Stimulated activated CD4-positive, alpha-beta T cell treated with anti-CD3 and anti-CD28 coated beads, Interleukin-15, amount 100 ng/mL, for 24 hours (primary cell): ENCODE measurements around the gene DNAJC4.
A peak's percentile ranks its signal among the peaks of the same experiment; 100 is the strongest.

Experiments used
- DNase-seq: peaks from one replicate; pipeline ENCODE4 v3.0.0-alpha.2; 2020

DNAJC4 gene

GRCh38 chr11:64261556-64262080 lies 31.3 kb downstream of the DNAJC4 start:
- no peak for DNase-seq

GRCh38 chr11:64262271-64263002 lies 32.1 kb downstream of the DNAJC4 start:
- no peak for DNase-seq

- no peak for DNase-seq
These were observed 32.9 kb downstream of the DNAJC4 start for GRCh38 chr11:64263021-64263946.

- no peak for DNase-seq
These were observed 33.6 kb downstream of the DNAJC4 start for GRCh38 chr11:64263947-64264317.

- DNase-seq, result no peak
These were observed 34.1 kb downstream of the DNAJC4 start for GRCh38 chr11:64264371-64264852.

- DNase-seq, result no peak
These were observed 35.1 kb downstream of the DNAJC4 start for GRCh38 chr11:64265176-64266160.

GRCh38 chr11:64266339-64266738 lies 36.0 kb downstream of the DNAJC4 start:
- DNase-seq, result no peak

DNA sequence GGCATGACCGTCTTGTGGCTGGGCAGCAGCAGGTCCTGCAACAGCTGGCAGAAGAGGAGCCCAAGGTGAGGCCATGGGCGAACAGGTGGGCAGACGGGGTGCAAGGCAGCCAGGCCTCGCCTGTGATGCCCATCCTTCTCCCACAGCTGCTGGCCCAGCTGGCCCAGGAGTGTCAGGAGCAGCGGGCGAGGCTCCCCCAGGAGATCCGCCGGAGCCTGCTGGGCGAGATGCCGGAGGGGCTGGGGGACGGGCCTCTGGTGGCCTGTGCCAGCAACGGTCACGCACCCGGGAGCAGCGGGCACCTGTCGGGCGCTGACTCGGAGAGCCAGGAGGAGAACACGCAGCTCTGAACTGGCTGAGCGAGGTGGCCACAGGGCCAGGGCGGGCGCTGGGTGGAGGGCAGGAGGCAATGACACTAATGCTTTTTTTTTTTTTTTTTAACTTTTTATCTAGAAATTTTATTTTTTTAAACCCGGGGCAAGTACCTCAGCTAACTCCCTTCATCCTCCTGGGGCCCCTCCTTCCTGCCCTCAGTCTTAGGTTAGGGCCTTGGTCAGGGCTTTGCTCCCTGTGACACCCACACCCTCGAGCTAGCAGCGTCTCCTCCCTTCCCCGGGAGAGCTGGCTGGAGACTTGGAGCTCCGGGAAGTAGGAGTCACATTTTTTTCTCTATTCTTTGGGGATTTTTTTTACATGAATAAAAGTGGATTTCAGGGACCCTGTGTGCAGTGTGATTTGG lies 37.0 kb downstream of the DNAJC4 start:
- DNase-seq, result no peak

DNA sequence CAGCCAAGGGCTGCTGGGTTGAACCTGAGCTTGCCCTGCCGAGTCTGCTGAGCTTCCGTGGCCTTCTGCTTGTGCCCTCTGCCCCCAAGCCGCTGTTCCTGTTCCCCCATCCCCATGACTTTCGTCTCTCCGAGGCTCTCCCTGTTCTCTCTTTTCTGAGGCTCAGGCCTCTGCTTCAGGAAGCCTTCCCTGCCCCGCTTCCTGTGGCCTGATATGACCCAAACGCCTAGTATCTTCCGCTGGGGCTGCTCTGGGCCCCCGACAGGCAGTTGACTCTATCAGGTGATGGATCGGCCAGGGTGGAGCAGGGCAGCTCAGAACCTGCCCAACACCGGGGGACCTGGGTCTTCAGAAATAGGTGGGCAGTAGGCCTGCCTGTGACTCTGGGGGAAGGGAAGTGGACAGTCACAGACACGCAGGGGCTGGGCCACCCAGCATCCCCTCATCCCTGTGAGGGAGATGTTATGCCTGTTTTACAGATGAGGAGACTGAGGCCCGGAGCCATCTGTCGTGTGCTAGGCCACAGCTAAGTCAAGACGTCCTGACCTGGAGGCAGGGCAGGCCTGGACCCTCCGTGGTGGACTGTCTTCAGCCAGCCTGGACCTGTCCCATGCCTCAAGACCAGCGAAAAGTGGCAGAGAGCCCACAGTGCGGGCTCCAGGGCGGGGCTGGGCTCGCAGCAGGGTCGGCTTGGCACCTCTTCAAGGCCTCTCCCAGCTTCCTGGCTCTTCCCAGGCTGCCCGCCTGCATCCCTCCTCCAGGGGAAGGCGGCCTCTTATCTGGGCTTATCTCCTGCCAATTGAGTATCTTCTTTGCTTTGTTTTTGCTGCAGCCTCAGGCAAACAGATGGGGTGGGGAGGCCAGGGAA lies 37.9 kb downstream of the DNAJC4 start:
- no peak for DNase-seq

DNA sequence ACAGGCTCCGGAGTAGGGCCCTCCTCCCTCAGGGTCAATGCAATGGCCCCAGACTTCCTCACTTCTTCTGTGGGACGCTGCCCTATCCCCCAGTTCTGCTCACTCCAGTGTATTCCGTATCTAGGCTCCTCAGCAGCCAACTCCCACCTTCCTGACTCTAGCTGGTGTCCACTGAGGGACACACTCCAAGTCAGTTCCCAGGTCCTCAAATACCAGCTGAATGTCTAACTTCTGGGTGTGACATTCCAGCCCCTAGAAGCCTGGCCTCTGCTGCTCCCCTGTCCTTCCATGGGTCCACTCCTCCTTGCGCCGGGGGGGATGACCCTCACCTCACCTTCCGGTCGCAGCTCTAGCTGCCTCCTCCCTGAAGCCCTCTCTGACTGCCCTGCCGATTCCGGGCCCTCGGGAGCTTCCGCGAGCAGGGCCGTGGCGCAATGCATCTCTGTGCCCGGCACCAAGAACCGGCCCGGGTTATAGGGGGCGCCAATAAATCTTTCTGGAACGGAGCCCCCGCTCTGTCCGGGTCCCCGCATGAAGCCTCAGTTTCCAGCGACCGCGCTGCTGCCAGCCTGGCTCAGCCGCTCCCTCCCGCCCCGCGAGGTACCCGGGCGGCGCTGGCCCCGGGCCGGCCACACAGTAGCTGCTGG lies 38.7 kb downstream of the DNAJC4 start:
- DNase-seq, result peak; percentile 74

GRCh38 chr11:64269540-64270220 lies 39.3 kb downstream of the DNAJC4 start:
- DNase-seq, result peak; percentile 98

DNA sequence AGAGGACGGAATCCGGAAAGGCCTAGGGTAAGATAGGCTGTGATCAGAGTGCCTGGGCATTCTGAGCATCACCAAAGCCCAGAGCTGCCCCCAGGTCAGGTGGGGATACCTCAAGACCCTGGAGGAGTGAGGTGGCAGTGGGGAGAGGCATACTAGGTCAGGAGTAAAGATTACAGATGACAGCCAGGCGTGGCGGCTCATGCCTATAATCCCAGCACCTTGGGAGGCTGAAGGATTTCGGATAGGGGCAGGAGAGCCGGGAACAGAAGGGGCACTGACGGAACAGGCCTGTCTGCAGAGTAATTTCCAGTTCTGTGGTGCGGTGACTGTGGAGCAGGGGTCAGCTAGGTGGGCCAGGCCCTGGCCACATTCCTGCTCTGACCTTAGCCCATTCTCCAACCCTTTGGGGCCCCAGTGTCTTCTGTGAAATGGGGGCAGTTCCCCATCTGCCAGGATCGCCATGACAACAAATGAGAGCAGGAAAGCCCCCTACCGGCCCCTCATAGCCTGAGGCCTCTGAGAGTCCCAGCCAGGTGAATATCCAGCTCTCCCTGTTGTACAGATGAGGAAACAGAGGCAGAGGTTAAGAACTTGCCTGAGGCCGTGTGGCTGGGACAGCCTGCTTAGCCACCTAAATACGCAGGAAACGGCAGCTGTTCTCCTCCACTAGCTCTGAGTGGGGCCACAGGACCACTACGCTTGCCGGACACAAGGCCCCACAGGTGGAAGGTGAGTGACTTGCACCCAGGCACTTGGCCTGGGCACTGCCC lies 44.9 kb downstream of the DNAJC4 start:
- no peak for DNase-seq

GRCh38 chr11:64275841-64276240 lies 45.5 kb downstream of the DNAJC4 start:
- no peak for DNase-seq

GRCh38 chr11:64276653-64277431 lies 46.5 kb downstream of the DNAJC4 start:
- no peak for DNase-seq

DNA sequence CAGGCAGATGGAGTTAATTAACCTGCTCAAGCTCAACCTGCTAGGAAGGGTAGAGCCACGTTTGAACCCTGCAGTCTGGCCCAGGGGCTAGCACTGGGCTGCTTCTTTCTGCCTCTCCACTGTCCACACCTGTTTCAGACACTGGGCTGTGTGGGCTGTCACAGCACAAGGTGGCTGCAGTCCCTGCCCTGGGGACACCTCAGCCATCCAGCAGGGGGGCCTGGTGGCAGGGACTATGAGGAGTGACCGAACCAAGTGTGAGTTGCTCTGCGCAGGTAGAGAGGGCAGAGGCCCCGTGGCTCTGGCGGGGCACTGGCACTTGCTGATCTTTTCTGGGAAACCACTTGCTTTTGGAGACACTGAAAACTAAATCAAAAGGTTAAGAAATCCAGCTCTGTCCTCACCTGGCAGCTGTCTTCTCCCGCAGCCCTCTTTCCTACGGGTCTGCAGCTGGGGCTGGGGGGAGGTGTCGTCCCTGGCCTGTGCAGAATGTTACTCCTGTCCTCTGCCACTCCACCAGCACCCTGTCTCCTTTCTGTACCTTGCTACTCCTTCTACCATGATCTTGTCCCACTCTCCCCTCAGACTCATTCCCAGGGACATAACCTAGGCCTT lies 48.3 kb downstream of the DNAJC4 start:
- DNase-seq, result no peak

DNA sequence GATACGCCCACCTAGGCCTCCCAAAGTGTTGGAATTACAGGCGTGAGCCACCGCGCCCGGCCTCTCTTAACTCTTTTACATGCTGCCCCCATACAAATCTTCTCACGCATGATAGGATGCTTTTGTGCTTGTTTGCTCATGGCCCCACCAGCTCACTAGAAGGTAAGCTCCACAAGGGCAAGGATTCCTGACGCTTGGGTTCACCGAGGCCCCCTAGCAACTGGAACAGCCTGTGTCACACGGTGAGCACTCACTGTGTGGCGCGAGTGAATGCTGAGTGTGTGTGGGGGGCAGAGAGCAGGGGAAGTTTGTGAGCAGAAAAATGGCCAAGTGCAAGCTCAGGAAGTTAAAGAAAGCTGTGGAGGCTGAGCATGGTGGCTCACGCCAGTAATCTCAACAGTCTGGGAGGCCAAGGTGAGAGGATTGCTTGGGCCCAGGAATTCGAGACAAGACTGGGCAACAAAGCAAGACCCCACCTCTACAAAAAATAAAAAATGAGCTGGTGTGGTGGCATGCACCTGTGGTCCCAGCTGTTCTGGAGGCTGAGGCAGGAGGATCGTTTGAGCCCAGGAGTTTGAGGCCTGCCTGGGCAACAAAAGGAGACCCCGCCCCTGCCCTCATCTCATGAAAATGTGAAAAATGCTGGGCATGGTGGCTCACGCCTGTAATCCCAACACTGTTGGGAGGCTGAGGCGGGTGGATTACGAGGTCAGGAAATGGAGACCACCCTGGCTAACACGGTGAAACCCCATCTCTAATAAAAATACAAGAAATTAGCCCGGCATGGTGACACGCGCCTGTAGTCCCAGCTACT lies 51.8 kb downstream of the DNAJC4 start:
- DNase-seq, result no peak

- DNase-seq, result no peak
These were observed 52.7 kb downstream of the DNAJC4 start for GRCh38 chr11:64283092-64283491.
